AG04450 (cell line): ENCODE measurements around the gene FANCC. TPM values are rescaled to one million over a fixed set of nuclear protein-coding genes. Genes with fewer than 3 reads are reported as not detected.

Experiments used
- CTCF ChIA-PET: fragments of 300-600, 350-600 bp; formaldehyde crosslinking; extraction: SDS; loops from one replicate; lab custom pipeline; 2022; ENCODE audit warnings: antibody characterized with exemption, inconsistent platforms; lab: Charles Lee
- POLR2A ChIA-PET: fragments of 350-600 bp; formaldehyde crosslinking; extraction: SDS; loops from one replicate; lab custom pipeline; 2021; ENCODE audit warnings: antibody characterized with exemption, inconsistent platforms; lab: Yijun Ruan, JAX
- DNase-seq: peaks from one replicate; pipeline ENCODE4 v3.0.0-alpha.2; 2011; ENCODE audit warnings: low read depth, low spot score
- H3K27ac ChIP-seq: one replicate; pipeline ENCODE4 v1.5.1; 2012; ENCODE audit warnings: low read depth, low read length, control low read depth
- H3K27me3 ChIP-seq: one replicate; pipeline ENCODE4 v1.6.0; 2012; ENCODE audit warnings: low read length; ENCODE audit not compliant: control insufficient read depth, insufficient read depth
- H3K4me3 ChIP-seq: 2 replicates; pipeline ENCODE4 v1.5.1; 2011; ENCODE audit warnings: mild to moderate bottlenecking, low read depth, low read length, control low read depth
- H3K9me3 ChIP-seq: 2 replicates; pipeline ENCODE4 v1.5.1; 2012; ENCODE audit warnings: low read length; ENCODE audit not compliant: control insufficient read depth, insufficient read depth
- polyA plus RNA-seq: library from polyadenylated mRNA; depleted of rRNA; stranded (reverse); fragments of >200 nt; gene quantifications from 2 replicates; pipeline ENCODE4 v1.2.3, GENCODE V29; 2011
- TF ChIP-seq, protein P1 (sequence below): IDR thresholded peaks from 2 replicates; pipeline ENCODE4 v1.5.1; 2011; ENCODE audit warnings: low read depth, low read length, control low read depth, inconsistent platforms

Gene FANCC
- polyA plus RNA-seq, 1 experiment: 10.8 TPM

DNA sequence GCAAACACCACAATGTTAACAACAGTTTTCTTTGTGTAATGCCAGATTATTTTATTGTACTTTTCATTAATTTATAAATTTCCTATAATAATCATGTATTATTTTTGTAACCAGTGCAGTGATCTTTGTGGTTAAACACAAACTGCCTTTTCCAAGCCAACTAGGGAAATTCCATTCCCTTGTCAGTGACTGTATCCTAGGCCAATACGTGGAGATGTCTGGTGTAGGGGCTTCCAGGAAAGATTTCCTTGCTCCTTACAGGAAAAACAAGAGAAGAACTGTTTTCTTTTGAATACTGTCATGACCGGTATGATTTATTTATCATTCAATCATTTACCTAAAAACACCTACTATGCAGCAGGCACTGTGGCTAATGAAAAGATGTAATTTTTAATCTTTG is 31.4 kb downstream of the FANCC start:
- Histone ChIP-seq H3K9me3 (no peaks in the 10 kb centered on the region), H3K27me3 (no peaks in the 10 kb centered on the region), H3K27ac (no peak overlapping the region), H3K4me3 (no peak overlapping the region)
- TF ChIP-seq, protein P1, sequence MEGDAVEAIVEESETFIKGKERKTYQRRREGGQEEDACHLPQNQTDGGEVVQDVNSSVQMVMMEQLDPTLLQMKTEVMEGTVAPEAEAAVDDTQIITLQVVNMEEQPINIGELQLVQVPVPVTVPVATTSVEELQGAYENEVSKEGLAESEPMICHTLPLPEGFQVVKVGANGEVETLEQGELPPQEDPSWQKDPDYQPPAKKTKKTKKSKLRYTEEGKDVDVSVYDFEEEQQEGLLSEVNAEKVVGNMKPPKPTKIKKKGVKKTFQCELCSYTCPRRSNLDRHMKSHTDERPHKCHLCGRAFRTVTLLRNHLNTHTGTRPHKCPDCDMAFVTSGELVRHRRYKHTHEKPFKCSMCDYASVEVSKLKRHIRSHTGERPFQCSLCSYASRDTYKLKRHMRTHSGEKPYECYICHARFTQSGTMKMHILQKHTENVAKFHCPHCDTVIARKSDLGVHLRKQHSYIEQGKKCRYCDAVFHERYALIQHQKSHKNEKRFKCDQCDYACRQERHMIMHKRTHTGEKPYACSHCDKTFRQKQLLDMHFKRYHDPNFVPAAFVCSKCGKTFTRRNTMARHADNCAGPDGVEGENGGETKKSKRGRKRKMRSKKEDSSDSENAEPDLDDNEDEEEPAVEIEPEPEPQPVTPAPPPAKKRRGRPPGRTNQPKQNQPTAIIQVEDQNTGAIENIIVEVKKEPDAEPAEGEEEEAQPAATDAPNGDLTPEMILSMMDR: no peak
- DNase-seq: no peak
- ChIA-PET CTCF (no interaction called here), POLR2A (no interaction called here)

DNA sequence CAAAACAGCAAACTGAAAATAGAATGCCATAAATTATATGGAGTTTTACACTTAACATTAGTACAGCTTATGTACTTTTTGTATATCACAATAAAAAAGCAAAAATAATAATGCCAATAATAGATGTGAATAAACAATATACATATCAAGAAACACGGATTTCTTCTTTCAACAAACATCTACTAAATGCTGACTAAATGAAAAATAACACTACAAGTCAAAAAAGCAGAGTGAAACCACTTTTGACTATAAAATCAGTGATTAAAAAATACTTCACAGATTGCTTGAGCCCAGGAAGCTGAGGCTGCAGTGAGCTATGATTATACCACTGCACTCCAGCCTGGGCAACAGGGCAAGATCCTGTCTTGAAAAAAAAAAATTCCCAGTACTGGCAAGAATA is 32.2 kb downstream of the FANCC start:
- DNase-seq: no peak
- Histone ChIP-seq H3K27me3 (no peaks in the 10 kb centered on the region), H3K27ac (no peak overlapping the region), H3K4me3 (no peak overlapping the region), H3K9me3 (no peaks in the 10 kb centered on the region)
- TF ChIP-seq, protein P1: no peak
- ChIA-PET CTCF (interaction anchor here (0.6 kb wide), 1 partner anchor 1033 kb away, joined by 3 read pairs; no protein-coding TSS in a partner anchor), POLR2A (no interaction called here)

- H3K4me3 ChIP-seq: no peak overlapping the region
- H3K27ac ChIP-seq: no peak overlapping the region
- DNase-seq: peak; percentile 77
- TF ChIP-seq, protein P1: no peak
- no peaks in the 10 kb centered on the region for H3K9me3 ChIP-seq
- CTCF ChIA-PET: interaction anchor here (0.6 to 1.0 kb wide), 3 partner anchors 16 to 20 kb away, joined by 3 to 6 read pairs (median 3); no protein-coding TSS in a partner anchor
- POLR2A ChIA-PET: interaction anchor here (0.6 kb wide), 1 partner anchor 32 kb away, joined by 3 read pairs; no protein-coding TSS in a partner anchor
- no peaks in the 10 kb centered on the region for H3K27me3 ChIP-seq
Observed at GRCh38 chr9:95284162-95285080, 33.1 kb downstream of the FANCC start.

DNA sequence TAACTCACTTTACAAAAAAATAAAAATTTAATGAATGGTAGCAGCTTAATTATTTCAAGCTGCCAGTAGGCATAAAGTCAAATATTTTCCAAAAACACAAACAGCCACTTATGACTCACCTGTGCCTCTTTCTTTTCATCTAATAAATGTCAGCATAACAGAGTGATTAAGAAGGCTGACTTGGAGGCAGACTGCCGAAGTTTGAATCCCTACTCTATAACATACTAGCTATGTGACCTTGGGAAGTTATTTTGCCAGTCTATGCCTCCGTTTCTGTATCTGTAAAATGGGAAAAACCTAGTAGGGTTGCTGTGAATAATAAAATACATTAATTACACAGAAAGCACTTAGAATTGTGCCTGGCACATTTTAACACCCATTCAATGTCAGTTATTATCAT is 33.8 kb downstream of the FANCC start:
- no peak overlapping the region for H3K27ac ChIP-seq
- POLR2A ChIA-PET: no interaction called here
- CTCF ChIA-PET: interaction anchor here (0.9 to 1.0 kb wide), 3 partner anchors 15 to 152 kb away, joined by 3 to 6 read pairs (median 3); no protein-coding TSS in a partner anchor
- DNase-seq: no peak
- TF ChIP-seq, protein P1: no peak
- no peak overlapping the region for H3K4me3 ChIP-seq
- no peaks in the 10 kb centered on the region for H3K27me3 ChIP-seq
- H3K9me3 ChIP-seq: no peaks in the 10 kb centered on the region

GRCh38 chr9:95282332-95282731 is 35.2 kb downstream of the FANCC start:
- no peaks in the 10 kb centered on the region for H3K9me3 ChIP-seq
- POLR2A ChIA-PET: no interaction called here
- no peak for DNase-seq
- CTCF ChIA-PET: interaction anchor here (1.1 kb wide), 1 partner anchor 14 kb away, joined by 7 read pairs; no protein-coding TSS in a partner anchor
- no peak overlapping the region for H3K4me3 ChIP-seq
- no peak overlapping the region for H3K27ac ChIP-seq
- TF ChIP-seq, protein P1: no peak
- H3K27me3 ChIP-seq: no peaks in the 10 kb centered on the region
